Psoas muscle (tissue), 8 donors: Measurements from ENCODE around the gene AKTIP. TPM values are rescaled to one million over a fixed set of nuclear protein-coding genes. Genes with fewer than 3 reads are reported as not detected.
"Not testable (repeated sequence)": the region's sequence is repeated elsewhere in the genome, so short reads cannot be mapped to it uniquely, and the experiment has no call there.

Experiments used
- ATAC-seq, 4 donors: fragments of 200-7000 bp; cut with Tn5 transposase; one replicate each; pipeline ENCODE4 v1.9.1; 2020; ENCODE audit warnings: moderate library complexity in 3 of 4, mild to moderate bottlenecking in 2 of 4
- DNase-seq, 2 donors: peaks; one replicate each; pipeline ENCODE4 v3.0.0-alpha.2; 2020
- H3K27ac ChIP-seq: fragments of 200-600 bp; one replicate; pipeline ENCODE4 v1.8.0; 2022
- H3K27me3 ChIP-seq, 3 donors: fragments of 200-600 bp in 1 of 3; one replicate each; pipeline versions ENCODE4 v1.6.1 to v1.8.0; 2013 to 2022; ENCODE audit warnings: low read length in 2 of 3, mild to moderate bottlenecking in 2 of 3, moderate library complexity in 1 of 3; ENCODE audit not compliant: insufficient read depth in 3 of 3
- H3K36me3 ChIP-seq, 2 donors: fragments of 200-600 bp in 1 of 2; one replicate each; pipeline versions ENCODE4 v1.6.1 to v1.8.0; 2013 to 2022; ENCODE audit warnings: low read depth in 1 of 2, mild to moderate bottlenecking in 1 of 2, moderate library complexity in 1 of 2; ENCODE audit not compliant: insufficient read depth in 1 of 2
- H3K4me1 ChIP-seq: fragments of 200-600 bp; one replicate; pipeline ENCODE4 v1.8.0; 2022
- H3K4me3 ChIP-seq: fragments of 200-600 bp; one replicate; pipeline ENCODE4 v1.8.0; 2022; ENCODE audit warnings: mild to moderate bottlenecking
- H3K9me3 ChIP-seq: fragments of 200-600 bp; one replicate; pipeline ENCODE4 v1.8.0; 2022
- WGBS, 3 donors: extraction: QIAGEN DNeasy Blood & Tissue Kit; methylation state at CpG; one replicate each; pipeline versions ENCODE4 v1.1.6 to v1.1.7; 2013; 5-methylcytosine and 5-hydroxymethylcytosine counted together
- intact Hi-C, 2 donors: fragments of 100-400 bp; cut with DNase I; formaldehyde crosslinking; loops; one replicate each; pipeline versions ENCODE4 v1.11.0 to v1.14.2; 2022
- polyA plus RNA-seq, 3 donors: library from polyadenylated mRNA; stranded (reverse); fragments of 200-250 nt; gene quantifications; one replicate each; pipeline ENCODE4 v1.2.3, GENCODE V29; 2013
- total RNA-seq, 4 donors: library from RNA; stranded (reverse); fragmentation: NEBNext Ultra II Directional in 2 of 4; extraction: Animal tissue kit (Norgen Biotek cat#: 25700) in 2 of 4; gene quantifications; one replicate each; pipeline versions ENCODE4 v1.2.1 to v1.2.4, GENCODE V29; 2021 to 2023
- TF ChIP-seq, protein P1 (sequence below): fragments of 200-600 bp; IDR thresholded peaks from one replicate; pipeline ENCODE4 v1.8.0; 2022; ENCODE audit warnings: antibody characterized with exemption
- donor health status: healthy with polysubstance abuse.
- donor health status: DM: no; HTN: no; CAD: no; lungs with moderate emphysema.
- donor health status: Bipolar disorder and iron deficiency.
- donor health status: healthy.
- donor health status: DM: yes; HTN: yes; CAD: no.
- donor health status: DM: no; HTN: no; CAD: no.
- donor health status: DM: no; HTN: no; CAD: no.
- donor health status: DM: yes; HTN: yes; CAD: no.

The AKTIP gene
- total and polyA plus RNA-seq, 7 donors, result 27.6 to 88.1 (median 65.2) TPM

DNA sequence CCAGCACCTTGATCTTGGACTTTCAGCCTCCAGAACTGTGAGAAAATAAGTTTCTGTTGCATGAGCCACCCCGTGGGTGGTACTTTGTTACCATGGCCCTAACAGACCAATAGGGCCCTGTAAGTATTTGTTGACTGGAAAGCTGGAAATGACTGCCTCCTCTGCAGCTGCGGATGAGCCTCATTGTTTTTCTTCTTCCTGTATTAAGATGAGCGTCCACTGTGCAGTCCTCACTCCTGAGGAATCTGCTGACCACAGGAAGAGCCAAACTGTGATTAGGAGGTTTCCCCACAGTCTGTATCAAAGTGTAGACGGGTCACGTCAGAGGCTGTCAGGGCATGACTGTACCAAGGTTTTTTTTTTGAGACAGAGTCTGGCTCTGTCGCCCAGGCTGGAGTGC is 12.2 kb upstream of the AKTIP start:
- TF ChIP-seq, protein P1, sequence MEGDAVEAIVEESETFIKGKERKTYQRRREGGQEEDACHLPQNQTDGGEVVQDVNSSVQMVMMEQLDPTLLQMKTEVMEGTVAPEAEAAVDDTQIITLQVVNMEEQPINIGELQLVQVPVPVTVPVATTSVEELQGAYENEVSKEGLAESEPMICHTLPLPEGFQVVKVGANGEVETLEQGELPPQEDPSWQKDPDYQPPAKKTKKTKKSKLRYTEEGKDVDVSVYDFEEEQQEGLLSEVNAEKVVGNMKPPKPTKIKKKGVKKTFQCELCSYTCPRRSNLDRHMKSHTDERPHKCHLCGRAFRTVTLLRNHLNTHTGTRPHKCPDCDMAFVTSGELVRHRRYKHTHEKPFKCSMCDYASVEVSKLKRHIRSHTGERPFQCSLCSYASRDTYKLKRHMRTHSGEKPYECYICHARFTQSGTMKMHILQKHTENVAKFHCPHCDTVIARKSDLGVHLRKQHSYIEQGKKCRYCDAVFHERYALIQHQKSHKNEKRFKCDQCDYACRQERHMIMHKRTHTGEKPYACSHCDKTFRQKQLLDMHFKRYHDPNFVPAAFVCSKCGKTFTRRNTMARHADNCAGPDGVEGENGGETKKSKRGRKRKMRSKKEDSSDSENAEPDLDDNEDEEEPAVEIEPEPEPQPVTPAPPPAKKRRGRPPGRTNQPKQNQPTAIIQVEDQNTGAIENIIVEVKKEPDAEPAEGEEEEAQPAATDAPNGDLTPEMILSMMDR, result no peak
- Histone ChIP-seq H3K36me3 (no peaks in the 10 kb centered on the region), H3K4me3 (no peak overlapping the region), H3K4me1 (no peaks in the 10 kb centered on the region), H3K27ac (peak overlapping the region; percentile 60), H3K27me3 (no peaks in the 10 kb centered on the region), H3K9me3 (no peaks in the 10 kb centered on the region)
- DNase-seq (no peak), ATAC-seq (peak in 3 of 4 donors; percentile 38 to 48 (median 44))
- intact Hi-C loops, result no loop called here
- WGBS, 3 donors, result 71 to 77% (median 73%) methylated on average over 6 of the region's 6 CpGs

DNA sequence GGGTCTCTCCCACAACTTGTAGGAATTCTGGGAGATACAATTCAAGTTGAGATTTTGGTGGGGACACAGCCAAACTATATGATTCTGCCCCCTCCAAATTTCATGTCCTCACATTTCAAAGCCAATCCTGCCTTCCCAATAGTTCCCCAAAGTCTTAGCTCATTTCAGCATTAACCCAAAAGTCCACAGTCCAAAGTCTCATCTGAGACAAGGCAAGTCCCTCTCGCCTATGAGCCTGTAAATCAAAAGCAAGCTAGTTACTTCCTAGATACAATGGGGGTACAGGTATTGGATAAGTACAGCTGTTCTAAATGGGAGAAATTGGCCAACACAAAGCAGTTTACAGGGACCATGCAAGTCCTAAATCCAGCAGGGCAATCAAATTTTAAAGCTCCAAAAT is 9.8 kb upstream of the AKTIP start:
- H3K27me3 ChIP-seq, DNase-seq, H3K4me1 ChIP-seq, H3K4me3 ChIP-seq, intact Hi-C loops, ATAC-seq, H3K27ac ChIP-seq, H3K9me3 ChIP-seq, H3K36me3 ChIP-seq: not testable (repeated sequence)
- 90 to 100% (median 100%) methylated on average over 1 of the region's 1 CpG for WGBS, 3 donors

DNA sequence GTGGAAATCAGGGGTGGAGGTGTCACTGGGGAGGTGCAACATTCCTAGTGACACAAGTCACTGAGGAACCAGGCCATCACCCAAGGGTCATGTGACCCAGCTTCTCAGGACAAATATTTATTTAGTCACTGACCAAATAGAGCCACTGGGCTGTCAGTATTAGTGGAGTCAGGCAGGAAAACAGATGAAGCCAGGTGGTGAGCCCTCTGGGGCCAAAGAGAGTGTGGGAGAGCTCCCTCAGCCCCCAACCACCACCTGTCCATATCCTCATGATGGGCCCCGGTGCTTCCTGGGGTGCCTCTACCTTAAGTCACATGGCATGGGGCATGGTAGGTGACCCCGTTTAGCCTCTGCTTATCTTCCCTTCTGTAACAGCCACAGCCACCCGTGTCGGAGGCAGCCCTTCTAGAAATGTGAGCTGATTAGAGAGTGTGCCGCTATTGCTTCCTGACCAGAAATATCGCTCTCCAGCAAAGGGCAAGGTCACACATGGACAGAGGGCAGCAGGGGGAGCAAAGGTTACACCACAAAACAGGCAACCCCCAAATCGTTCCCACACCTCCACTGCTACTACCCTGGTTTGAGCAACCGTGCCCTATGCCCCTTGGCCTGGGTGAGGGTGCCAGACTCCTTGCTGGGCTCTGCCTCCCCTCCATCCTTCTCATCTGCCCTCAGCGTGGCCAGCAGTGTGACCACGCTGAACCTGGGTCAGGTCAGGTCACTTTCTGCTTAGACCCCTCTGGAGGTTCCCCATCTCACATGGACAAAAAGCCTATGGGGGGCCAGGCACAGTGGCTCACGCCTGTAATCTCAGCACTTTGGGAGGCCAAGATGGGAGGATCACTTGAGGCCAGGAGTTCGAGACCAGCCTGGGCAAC is 8.6 kb upstream of the AKTIP start:
- H3K9me3 ChIP-seq, result no peaks in the 10 kb centered on the region
- TF ChIP-seq, protein P1, result no peak
- H3K27me3 ChIP-seq, result no peaks in the 10 kb centered on the region
- ATAC-seq (peak in 2 of 4 donors; percentile 21 to 27), DNase-seq (no peak)
- H3K4me3 ChIP-seq, result no peak overlapping the region
- intact Hi-C loops, result no loop called here
- 73 to 78% (median 77%) methylated on average over 12 of the region's 12 CpGs for WGBS, 3 donors
- no peaks in the 10 kb centered on the region for H3K36me3 ChIP-seq
- no peaks in the 10 kb centered on the region for H3K4me1 ChIP-seq
- H3K27ac ChIP-seq, result no peak overlapping the region

DNA sequence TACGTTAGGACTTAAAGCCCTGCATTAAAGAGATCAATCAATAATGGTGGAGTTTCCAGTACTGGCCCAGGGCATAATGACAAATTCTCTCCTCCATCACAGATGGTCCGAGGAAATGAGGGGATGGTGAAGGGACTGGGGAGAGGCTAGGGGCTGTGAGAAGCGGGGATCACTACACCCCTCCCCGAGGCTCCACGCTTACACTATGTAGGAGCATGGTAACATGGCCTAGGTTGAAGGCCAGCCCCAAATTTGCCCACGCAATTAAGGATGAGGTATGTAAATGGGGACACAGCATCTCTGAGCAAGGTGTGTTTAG is 8.0 kb upstream of the AKTIP start:
- intact Hi-C loops, result no loop called here
- WGBS, 3 donors, result 83 to 86% (median 85%) methylated on average over 6 of the region's 6 CpGs
- H3K27me3 ChIP-seq, result no peaks in the 10 kb centered on the region
- DNase-seq (no peak), ATAC-seq (peak in 1 of 4 donors; percentile 15)
- no peaks in the 10 kb centered on the region for H3K36me3 ChIP-seq
- no peaks in the 10 kb centered on the region for H3K4me1 ChIP-seq
- TF ChIP-seq, protein P1, result no peak
- no peaks in the 10 kb centered on the region for H3K9me3 ChIP-seq
- no peak overlapping the region for H3K4me3 ChIP-seq
- peak overlapping the region; percentile 64 for H3K27ac ChIP-seq

DNA sequence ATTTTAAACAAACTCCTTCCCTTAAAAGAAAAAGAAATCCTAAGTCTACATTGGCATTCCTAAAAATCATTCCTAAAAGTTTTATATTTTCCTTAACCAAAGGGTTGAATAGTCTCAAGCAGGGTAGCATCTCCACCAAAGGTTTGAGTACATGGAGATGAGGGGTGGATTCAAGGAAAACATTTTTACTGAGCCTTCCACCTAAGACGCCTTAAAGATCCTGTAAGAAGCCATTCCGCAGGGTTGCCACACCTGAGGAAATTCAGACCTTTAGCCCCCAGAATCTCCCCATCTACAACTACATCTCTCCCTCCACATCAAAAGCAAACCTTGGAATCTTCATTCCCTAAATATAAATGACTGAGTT is 7.7 kb upstream of the AKTIP start:
- H3K27ac ChIP-seq, result peak overlapping the region; percentile 64
- intact Hi-C loops, result no loop called here
- ATAC-seq (peak in 2 of 4 donors; percentile 16 to 29), DNase-seq (no peak)
- no peaks in the 10 kb centered on the region for H3K27me3 ChIP-seq
- H3K4me1 ChIP-seq, result no peaks in the 10 kb centered on the region
- H3K36me3 ChIP-seq, result no peaks in the 10 kb centered on the region
- H3K4me3 ChIP-seq, result no peak overlapping the region
- H3K9me3 ChIP-seq, result no peaks in the 10 kb centered on the region
- TF ChIP-seq, protein P1, result no peak
- 37 to 52% (median 48%) methylated on average over 2 of the region's 2 CpGs for WGBS, 3 donors
